Measurements from ENCODE around the gene AMMECR1L.
"Not testable (repeated sequence)": the region's sequence is repeated elsewhere in the genome, so short reads cannot be mapped to it uniquely, and the experiment has no call there.

Gene AMMECR1L

DNA sequence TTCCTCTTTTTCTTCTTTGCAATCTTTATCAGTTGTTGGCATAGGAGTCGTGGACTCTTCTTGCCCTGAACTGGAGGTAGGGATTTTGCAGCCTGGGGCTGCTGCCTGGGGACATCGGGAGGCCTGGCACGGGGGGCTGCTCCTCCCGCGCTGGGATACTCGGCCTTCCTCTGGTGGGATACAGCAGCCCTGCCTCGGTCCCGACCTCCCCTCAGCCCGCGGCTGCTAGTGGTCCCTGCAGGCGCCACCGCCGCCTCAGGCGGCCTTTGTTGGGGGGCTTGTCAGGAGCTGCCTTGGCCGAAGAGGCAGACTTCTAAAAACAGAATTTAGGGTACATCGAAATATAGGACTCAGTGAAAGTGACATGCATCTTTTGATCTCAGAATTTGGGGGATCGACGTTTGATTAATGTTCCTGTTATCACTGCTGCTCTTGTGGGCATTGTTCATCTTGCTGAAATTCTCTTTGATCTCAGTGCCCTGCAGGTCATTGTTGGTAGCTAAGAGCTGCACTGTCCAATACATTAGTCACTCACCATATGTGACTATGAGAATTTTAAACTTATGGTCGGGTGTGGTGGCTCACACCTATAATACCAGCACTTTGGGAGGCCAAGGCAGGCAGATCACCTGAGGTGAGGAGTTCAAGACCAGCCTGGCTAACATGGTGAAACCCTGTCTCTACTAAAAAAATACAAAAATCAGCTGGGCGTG lies 44.1 kb downstream of the AMMECR1L start:
- H3K4me3 Mint-ChIP-seq: no peak overlapping the region
- H3K9me3 Mint-ChIP-seq: no peaks in the 10 kb centered on the region
- no peaks in the 10 kb centered on the region for H3K27me3 Mint-ChIP-seq (ENCODE audit: low read depth)
- H3K4me1 Mint-ChIP-seq (ENCODE audit: low read depth): peaks cover 6% of the 10 kb centered on the region
- H3K27ac Mint-ChIP-seq: no peak overlapping the region
- H3K36me3 Mint-ChIP-seq (ENCODE audit: low read depth): peaks cover 15% of the 10 kb centered on the region

DNA sequence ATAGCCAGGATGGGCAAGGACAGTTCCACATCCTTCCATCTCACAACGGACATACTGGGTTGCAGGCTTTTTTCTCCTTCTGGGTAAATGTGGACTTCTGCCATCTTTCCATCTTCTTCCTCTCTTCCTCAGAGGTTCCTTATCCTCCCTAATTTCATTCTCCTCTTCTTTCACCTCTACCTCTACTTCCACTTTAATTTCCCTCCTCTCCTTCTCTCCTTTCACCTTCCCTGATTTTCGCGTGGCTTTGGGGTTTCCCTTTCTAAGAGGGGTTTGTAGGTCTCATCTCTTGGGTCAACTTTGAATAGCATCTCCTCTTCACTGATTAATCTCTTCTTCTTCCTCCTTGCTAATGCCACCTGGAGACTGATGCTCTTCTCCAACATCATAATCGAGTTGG lies 44.9 kb downstream of the AMMECR1L start:
- H3K4me3 Mint-ChIP-seq: no peak overlapping the region
- no peak overlapping the region for H3K27ac Mint-ChIP-seq
- H3K4me1 Mint-ChIP-seq (ENCODE audit: low read depth): peaks cover 4% of the 10 kb centered on the region
- H3K27me3 Mint-ChIP-seq (ENCODE audit: low read depth): no peaks in the 10 kb centered on the region
- peaks cover 11% of the 10 kb centered on the region for H3K36me3 Mint-ChIP-seq (ENCODE audit: low read depth)
- H3K9me3 Mint-ChIP-seq: no peaks in the 10 kb centered on the region

DNA sequence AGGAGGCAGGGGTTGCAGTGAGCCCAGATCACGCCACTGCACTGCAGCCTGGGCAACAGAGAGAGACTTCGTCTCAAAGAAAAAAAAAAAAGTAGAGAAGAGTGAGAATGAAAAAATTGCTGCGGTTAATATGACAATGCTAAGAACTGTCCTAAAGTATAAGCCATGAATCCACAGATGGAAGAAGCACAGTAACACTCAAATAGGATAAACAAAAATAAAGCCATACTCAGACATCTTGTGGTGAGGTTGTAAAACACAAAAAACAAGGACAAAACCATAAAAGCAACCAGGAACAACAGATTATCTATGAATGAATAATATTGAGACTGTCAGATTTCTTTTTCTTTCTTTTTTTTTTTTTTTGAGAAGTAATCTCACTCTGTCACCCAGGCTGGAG lies 50.8 kb downstream of the AMMECR1L start:
- Mint-ChIP-seq H3K4me1 (ENCODE audit: low read depth) (peaks cover 6% of the 10 kb centered on the region), H3K36me3 (ENCODE audit: low read depth) (no peaks in the 10 kb centered on the region), H3K27me3 (ENCODE audit: low read depth) (no peaks in the 10 kb centered on the region), H3K9me3 (no peaks in the 10 kb centered on the region), H3K27ac (no peak overlapping the region), H3K4me3 (no peak overlapping the region)

DNA sequence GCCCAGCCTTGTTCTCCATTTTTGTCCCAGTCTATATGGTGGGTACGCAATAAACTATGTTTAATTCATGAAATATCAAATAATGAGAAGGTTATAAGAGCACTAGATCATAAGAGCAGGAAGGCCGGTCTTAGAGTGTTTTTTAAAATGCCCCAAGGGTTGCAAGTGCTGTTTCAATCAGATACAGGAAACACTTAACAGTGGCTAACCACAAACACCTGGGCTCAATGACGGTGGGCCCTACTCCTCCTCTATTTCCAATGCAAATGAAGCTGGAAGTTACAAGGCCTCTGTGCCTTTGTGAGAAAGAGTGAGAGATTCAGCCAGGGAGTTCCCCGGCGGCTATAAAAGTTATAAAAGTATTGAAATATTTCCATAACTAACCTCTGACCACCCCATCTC lies 55.9 kb downstream of the AMMECR1L start:
- peak overlapping the region; percentile 83 for H3K27ac Mint-ChIP-seq
- H3K36me3 Mint-ChIP-seq (ENCODE audit: low read depth): peaks cover 17% of the 10 kb centered on the region
- H3K4me1 Mint-ChIP-seq (ENCODE audit: low read depth): peaks cover 19% of the 10 kb centered on the region
- H3K27me3 Mint-ChIP-seq (ENCODE audit: low read depth): no peaks in the 10 kb centered on the region
- H3K9me3 Mint-ChIP-seq: peaks cover 25% of the 10 kb centered on the region
- H3K4me3 Mint-ChIP-seq: peak overlapping the region; percentile 59

DNA sequence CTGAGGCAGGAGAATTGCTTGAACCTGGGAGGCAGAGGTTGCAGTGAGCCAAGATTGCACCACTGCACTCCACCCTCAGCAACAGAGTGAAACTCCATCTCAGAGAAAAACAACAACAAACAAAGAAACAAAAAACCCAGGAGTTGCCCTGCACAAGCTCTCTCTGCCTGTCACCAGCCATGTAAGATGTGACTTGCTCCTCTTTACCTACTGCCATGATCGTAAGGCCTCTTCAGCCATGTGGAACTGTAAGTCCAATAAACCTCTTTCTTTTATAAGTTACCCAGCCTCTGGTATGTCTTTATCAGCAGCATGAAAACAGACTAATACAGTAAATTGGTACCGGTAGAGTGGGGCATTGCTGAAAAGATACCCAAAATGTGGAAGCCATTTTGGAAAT lies 59.0 kb downstream of the AMMECR1L start:
- peaks cover 17% of the 10 kb centered on the region for H3K36me3 Mint-ChIP-seq (ENCODE audit: low read depth)
- H3K4me1 Mint-ChIP-seq (ENCODE audit: low read depth): peaks cover 19% of the 10 kb centered on the region

DNA sequence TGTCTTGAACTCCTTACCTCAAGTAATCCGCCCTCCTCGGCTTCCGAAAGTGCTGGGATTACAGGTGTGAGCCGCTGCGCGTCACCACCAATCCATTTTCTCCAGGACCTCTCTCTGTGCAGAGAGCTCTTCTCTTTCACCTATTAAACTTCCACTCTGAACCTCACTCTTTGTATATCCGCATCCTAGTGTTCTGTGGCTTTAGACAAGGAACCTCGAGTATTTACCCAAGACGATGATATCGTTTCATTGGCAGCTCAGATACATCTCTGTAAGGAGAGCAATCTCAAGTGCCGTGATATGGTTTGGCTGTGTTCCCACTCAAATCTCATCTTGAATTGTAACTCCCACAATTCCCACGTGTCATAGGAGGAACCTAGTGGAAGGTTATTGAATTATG lies 59.7 kb downstream of the AMMECR1L start:
- H3K36me3 Mint-ChIP-seq (ENCODE audit: low read depth): peaks cover 17% of the 10 kb centered on the region
- H3K4me1 Mint-ChIP-seq (ENCODE audit: low read depth): peaks cover 18% of the 10 kb centered on the region
- no peak overlapping the region for H3K27ac Mint-ChIP-seq
- peaks cover 5% of the 10 kb centered on the region for H3K27me3 Mint-ChIP-seq (ENCODE audit: low read depth)
- H3K9me3 Mint-ChIP-seq: peaks cover 33% of the 10 kb centered on the region
- H3K4me3 Mint-ChIP-seq: no peak overlapping the region

More for the DNA sequence above, 59.0 kb downstream of the AMMECR1L start:
- peaks cover 31% of the 10 kb centered on the region for H3K9me3 Mint-ChIP-seq
- H3K27me3 Mint-ChIP-seq (ENCODE audit: low read depth); H3K27ac Mint-ChIP-seq; H3K4me3 Mint-ChIP-seq: not testable (repeated sequence)

DNA sequence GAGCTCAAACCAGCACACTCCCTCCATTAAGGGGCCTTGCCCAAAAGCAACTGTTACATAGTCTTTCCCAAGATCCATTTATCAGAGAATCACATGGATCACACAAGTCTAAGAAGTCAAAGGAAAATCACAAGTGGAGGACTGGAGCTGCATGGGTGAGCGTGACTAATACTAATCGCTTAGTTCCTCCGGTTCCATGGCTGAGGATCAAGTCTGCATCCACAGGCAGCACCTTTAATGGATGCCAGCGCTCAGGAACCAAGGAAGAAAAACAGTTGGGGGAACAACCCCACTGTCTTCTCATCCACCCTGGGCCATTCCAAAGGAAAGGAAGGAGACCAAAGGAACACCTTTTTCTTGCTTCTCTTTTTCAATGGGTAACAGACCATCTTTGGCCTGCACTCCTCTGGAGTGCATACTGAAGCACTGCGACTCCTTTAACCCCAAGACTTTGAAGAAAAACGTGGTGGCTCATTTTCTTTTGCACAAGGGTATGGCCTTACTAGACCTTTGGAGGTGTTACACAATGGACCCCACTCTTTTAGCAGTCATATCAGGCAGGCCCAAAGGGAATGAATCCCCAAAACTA lies 65.6 kb downstream of the AMMECR1L start:
- peaks cover 3% of the 10 kb centered on the region for H3K36me3 Mint-ChIP-seq (ENCODE audit: low read depth)
- H3K27me3 Mint-ChIP-seq (ENCODE audit: low read depth): peaks cover 22% of the 10 kb centered on the region
- H3K4me1 Mint-ChIP-seq (ENCODE audit: low read depth): no peaks in the 10 kb centered on the region
- H3K4me3 Mint-ChIP-seq: no peak overlapping the region
- H3K27ac Mint-ChIP-seq: no peak overlapping the region
- H3K9me3 Mint-ChIP-seq: peaks cover 31% of the 10 kb centered on the region

DNA sequence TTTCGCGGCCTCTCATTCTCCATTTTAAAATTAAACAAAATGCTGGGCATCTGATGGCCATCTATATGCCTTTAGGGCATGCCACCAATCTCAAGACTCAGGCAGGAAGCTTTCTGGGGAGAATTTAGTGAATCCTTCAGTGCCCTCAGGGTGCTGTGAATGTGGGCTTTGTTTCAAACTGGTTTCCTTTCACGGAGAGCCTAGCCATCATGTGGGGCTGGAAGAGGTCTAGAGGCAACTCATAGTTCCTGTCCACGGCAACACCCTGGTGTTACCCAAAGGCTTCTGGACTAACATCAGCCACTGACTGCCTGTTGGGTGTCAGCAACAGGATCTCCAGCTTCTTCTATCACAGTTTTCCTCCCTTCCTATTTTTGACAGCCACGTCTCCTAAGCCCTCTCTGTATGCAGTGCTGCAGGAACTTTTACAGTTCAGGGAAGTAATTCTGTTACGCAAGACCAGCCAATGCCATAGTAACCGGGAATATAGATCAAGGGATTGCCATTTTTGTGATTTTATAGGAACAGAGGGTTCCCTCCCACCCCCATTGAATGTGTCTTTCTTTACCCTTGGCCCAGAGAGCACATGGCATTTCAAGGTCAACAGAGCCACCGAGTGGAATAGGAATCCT lies 66.8 kb downstream of the AMMECR1L start:
- Mint-ChIP-seq H3K4me1 (ENCODE audit: low read depth) (no peaks in the 10 kb centered on the region), H3K4me3 (no peak overlapping the region), H3K27ac (no peak overlapping the region), H3K9me3 (peaks cover 31% of the 10 kb centered on the region), H3K36me3 (ENCODE audit: low read depth) (peaks cover 3% of the 10 kb centered on the region), H3K27me3 (ENCODE audit: low read depth) (peaks cover 22% of the 10 kb centered on the region)

DNA sequence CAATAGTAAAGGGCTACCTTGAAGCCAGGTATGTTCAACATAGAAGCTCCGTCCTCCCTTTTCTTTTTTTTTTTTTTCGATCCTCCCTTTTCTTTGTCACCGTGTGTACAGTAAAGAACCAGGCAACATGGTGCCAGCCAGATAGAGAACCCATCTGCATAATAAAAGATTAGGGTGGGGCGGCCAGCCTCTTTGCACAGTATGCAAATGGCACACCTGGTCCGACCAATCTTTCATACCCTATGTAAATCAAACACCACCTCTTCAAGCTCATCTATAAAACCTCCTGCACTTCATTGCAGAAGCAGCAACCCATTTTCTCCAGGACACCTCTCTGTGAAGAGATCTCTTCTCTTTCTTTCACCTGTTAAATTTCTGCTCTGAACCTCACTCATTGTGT lies 67.5 kb downstream of the AMMECR1L start:
- Mint-ChIP-seq H3K36me3 (ENCODE audit: low read depth) (peaks cover 3% of the 10 kb centered on the region), H3K4me3 (no peak overlapping the region), H3K27ac (no peak overlapping the region), H3K9me3 (peaks cover 31% of the 10 kb centered on the region), H3K27me3 (ENCODE audit: low read depth) (peaks cover 23% of the 10 kb centered on the region), H3K4me1 (ENCODE audit: low read depth) (no peaks in the 10 kb centered on the region)

DNA sequence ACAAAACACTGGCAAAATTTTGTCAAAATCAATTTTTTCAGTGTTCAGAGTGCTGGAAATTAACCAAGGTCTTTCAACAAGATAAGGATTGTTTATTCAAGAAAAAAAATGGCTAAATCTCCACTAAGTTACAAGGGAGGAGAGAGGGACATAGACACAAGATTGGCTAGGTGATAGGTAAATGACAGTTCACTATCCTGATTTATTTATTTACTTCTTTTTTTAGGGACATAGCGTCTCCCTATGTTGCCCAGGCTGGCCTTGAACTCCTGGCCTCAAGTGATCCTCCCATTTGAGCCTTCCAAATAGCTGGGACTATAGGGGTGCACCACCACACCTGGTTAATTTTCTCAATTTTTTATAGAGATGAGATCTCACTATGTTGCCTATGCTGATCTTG lies 71.1 kb downstream of the AMMECR1L start:
- no peak overlapping the region for H3K27ac Mint-ChIP-seq
- peaks cover 11% of the 10 kb centered on the region for H3K9me3 Mint-ChIP-seq
- H3K36me3 Mint-ChIP-seq (ENCODE audit: low read depth): peaks cover 11% of the 10 kb centered on the region

DNA sequence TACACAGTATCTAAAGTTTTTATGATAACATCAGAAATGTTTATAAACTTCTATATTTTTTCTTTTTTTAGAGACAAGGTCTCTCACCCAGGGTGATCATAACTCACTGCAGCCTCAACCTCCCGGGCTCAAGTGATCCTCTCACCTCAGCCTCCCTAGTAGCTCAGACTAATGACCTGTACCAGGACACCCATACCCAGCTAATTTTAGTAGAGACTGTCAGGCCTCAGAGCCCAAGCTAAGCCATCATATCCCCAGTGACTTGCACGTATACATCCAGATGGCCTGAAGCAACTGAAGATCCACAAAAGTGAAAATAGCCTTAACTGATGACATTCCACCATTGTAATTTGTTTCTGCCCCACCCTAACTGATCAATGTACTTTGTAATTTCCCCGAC lies 73.3 kb downstream of the AMMECR1L start:
- Mint-ChIP-seq H3K27ac (peak overlapping the region; percentile 23), H3K4me1 (ENCODE audit: low read depth) (peaks cover 24% of the 10 kb centered on the region), H3K27me3 (ENCODE audit: low read depth) (peaks cover 11% of the 10 kb centered on the region), H3K36me3 (ENCODE audit: low read depth) (peaks cover 15% of the 10 kb centered on the region)
- not testable (repeated sequence) for H3K9me3 Mint-ChIP-seq, H3K4me3 Mint-ChIP-seq

More for the DNA sequence above, 71.1 kb downstream of the AMMECR1L start:
- Mint-ChIP-seq H3K4me1 (ENCODE audit: low read depth) (peaks cover 14% of the 10 kb centered on the region), H3K4me3 (no peak overlapping the region), H3K27me3 (ENCODE audit: low read depth) (peaks cover 20% of the 10 kb centered on the region)
